Stimulated activated CD4-positive, alpha-beta T cell treated with anti-CD3 and anti-CD28 coated beads, TNF-alpha, amount 100 ng/mL, for 48 hours (primary cell): ENCODE results near the gene SLC25A17.
"Not testable (repeated sequence)": the region's sequence is repeated elsewhere in the genome, so short reads cannot be mapped to it uniquely, and the experiment has no call there.

Experiments used
- DNase-seq, 3 donors: peaks; one replicate each; pipeline ENCODE4 v3.0.0-alpha.2; 2020; ENCODE audit warnings: low read depth in 3 of 3

The SLC25A17 gene

GRCh38 chr22:40819599-40820140 lies 524 bp upstream of the SLC25A17 start:
- peak in 1 of 3 donors; percentile 0 for DNase-seq

- DNase-seq: peak in 1 of 3 donors; percentile 0
Observed at GRCh38 chr22:40818192-40818746, 877 bp downstream of the SLC25A17 start.

GRCh38 chr22:40817737-40818136 lies 1.4 kb downstream of the SLC25A17 start:
- DNase-seq: no peak

- DNase-seq: no peak
Observed at GRCh38 chr22:40813912-40814315, 5.2 kb downstream of the SLC25A17 start.

- no peak for DNase-seq
Observed at GRCh38 chr22:40808018-40808841, 10.9 kb downstream of the SLC25A17 start.

GRCh38 chr22:40806711-40807110 lies 12.4 kb downstream of the SLC25A17 start:
- no peak for DNase-seq

GRCh38 chr22:40805699-40806203 lies 13.4 kb downstream of the SLC25A17 start:
- DNase-seq: no peak

- no peak for DNase-seq
Observed at GRCh38 chr22:40805239-40805638, 13.9 kb downstream of the SLC25A17 start.

GRCh38 chr22:40803321-40803720 lies 15.8 kb downstream of the SLC25A17 start:
- DNase-seq: no peak

- no peak for DNase-seq
Observed at GRCh38 chr22:40799008-40799407, 20.1 kb downstream of the SLC25A17 start.

GRCh38 chr22:40797427-40797826 lies 21.7 kb downstream of the SLC25A17 start:
- DNase-seq: no peak

- DNase-seq: no peak
Observed at GRCh38 chr22:40792451-40792850, 26.7 kb downstream of the SLC25A17 start.

GRCh38 chr22:40791241-40791640 lies 27.9 kb downstream of the SLC25A17 start:
- no peak for DNase-seq

GRCh38 chr22:40789131-40789530 lies 30.0 kb downstream of the SLC25A17 start:
- DNase-seq: no peak

- DNase-seq: no peak
Observed at GRCh38 chr22:40782521-40782920, 36.6 kb downstream of the SLC25A17 start.

- not testable (repeated sequence) for DNase-seq
Observed at GRCh38 chr22:40781749-40782148, 37.4 kb downstream of the SLC25A17 start.

GRCh38 chr22:40769761-40770160 lies 49.4 kb downstream of the SLC25A17 start:
- no peak for DNase-seq

- no peak for DNase-seq
Observed at GRCh38 chr22:40768206-40768605, 50.9 kb downstream of the SLC25A17 start.

GRCh38 chr22:40766956-40767355 lies 52.2 kb downstream of the SLC25A17 start:
- DNase-seq: no peak

GRCh38 chr22:40764763-40765441 lies 54.2 kb downstream of the SLC25A17 start:
- no peak for DNase-seq

- DNase-seq: no peak
Observed at GRCh38 chr22:40759294-40759840, 59.8 kb downstream of the SLC25A17 start.

- not testable (repeated sequence) for DNase-seq
Observed at GRCh38 chr22:40758851-40759250, 60.3 kb downstream of the SLC25A17 start.
